Germinal center (tissue), 1 donor: Measurements from ENCODE around the gene CALY.

Source experiments
- DNase-seq: peaks from one replicate; pipeline ENCODE4 v3.0.0; 2012; ENCODE audit warnings: mixed read lengths, low spot score

CALY gene

DNA sequence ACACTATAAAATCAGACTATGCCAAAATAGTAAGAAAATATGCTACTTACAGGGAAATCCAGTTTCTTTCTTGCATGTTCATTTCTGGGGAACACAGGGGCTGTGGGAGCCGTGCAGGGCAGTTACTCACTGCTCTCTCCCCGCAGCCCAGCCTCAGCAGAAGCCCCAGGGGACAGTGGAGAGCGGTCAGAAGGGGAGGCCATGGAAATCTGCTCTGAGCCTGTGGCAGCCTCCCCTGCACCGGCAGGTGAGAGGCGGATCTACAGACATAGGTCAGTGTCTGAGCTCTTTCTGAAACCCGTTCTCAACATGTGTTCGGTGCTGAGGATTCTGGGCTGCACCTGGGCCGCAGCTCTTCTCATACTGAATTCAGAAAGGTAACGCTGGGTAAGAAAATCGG lies 25.1 kb downstream of the CALY start:
- no peak for DNase-seq

DNA sequence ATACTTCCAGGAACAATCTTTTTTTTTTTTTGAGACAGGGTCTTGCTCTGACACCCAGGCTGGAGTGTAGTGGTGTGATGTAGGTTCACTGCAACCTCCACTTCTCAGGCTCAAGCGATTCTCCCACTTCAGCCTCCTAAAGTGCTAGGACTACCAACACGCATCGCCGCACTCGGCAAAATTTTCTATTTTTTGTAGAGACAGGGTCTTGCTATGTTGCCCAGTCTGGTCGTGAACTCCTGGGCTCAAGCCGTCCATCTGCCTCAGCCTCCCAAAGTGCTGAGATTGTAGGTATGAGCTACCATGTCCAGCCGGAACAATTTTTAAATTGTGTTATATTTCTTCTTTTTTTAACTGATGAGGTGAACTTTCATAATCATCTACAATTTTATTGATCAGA lies 25.9 kb downstream of the CALY start:
- DNase-seq: no peak

DNA sequence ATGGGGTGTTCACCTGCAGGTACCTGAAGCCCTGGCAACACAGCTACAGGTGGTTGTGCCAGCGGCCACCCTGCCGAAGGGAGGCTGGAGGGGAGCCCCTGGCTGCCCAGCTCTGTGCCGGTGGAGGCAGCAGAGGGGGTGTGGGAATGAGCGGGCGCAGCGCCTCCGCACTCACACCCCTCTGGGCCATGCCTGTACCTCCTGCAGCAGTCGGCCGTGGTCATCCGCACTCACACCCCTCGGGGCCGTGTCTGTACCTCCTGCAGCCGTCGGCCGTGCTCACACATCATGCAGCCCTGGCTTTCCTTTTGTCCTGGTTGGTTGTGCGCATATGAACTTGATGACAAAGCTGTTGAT lies 26.3 kb downstream of the CALY start:
- DNase-seq: no peak

DNA sequence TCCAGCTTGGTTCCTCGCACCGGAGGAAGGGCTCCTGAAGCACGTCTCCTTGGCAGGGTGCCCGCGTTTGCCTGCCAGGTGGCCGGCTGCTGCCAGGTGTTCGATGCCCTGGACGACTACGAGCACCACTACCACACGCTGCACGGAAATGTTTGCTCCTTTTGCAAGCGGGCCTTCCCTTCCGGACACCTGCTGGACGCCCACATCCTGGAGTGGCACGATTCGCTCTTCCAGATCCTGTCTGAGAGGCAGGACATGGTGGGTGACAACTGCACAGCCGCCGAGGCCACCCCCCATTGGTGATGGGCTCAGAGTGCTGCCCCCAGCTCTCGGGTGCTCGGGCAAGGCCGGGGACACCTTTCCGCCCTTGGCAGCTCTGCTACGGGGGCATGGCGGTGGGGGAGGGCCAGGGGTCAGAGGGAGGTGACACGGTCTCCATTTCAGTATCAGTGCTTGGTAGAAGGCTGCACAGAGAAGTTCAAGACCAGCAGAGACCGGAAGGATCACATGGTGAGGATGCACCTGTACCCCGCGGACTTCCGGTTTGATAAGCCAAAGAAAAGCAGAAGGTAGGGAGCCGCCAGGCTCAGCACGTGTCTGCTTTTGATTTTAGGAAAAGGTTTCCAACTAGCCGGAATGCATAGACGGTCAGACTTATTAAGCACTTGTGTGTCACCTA lies 26.8 kb downstream of the CALY start:
- no peak for DNase-seq

DNA sequence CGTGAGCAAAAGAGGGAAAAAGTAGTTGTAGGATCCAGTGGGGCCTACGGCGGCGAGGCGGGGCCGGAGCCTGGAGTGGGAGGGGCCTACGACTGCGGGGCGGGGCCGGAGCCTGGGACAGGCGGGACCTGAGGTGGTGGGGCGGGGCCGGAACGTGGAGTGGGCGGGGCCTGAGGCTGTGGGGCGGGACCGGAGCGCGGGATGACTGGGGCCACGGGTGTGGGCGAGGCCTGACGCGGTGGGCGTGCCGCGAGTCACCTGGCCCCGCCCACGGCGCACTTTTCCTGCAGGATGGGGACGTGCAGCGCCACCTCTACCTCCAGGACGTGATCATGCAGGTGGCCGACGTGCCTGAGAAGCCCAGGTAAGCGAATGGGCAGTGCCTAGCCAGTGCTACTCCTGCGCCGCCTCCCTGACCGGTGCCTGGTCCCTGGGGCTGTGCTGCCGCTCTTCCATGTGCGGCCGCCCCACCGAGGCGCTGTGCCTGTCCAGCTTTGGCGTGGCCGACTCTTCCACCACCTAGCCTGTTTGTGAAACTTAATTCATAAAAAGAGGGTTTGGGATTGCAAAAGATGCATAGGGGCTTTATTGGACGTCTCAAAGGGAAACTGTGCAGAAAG lies 27.5 kb downstream of the CALY start:
- peak; percentile 95 for DNase-seq

DNA sequence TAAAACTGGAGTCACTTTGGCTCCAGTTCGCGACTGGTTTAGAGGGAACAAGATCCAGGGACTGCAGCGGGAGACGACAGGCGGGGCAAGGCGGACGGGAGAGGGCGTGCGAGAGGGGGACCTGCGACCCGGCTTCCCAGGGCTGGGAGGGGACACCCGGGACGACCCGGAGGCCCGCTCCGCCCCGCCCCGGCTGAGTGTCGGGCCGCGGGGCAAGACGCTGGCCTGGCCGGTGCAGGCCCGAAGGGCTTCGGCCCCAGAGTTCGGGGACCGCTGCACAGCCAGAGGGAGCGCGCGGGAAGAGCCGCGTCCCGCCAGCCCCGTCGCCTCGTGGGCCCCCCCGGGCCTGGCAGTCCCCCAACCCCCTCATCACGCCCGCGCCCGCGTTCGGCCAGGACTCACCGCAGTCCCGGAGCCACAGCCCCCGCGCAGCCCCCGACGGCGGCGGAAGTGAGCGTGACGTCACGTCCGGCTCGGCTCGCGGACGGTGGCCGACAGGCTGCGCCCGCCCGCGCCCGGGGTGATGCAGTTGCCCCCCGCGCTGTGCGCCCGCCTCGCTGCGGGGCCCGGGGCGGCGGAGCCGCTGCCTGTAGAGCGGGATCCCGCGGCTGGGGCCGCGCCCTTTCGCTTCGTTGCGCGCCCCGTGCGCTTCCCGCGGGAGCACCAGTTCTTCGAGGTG lies 28.1 kb downstream of the CALY start, which contains the start of the genes TUBGCP2 and ZNF511:
Gene TUBGCP2 (minus strand): TSS at position 452 of the 679 bp plus-strand sequence. CDS start 5,931 bp downstream, outside the sequence.
Gene ZNF511 (plus strand): TSS at position 494 of the 679 bp plus-strand sequence. CDS start 30 bp downstream, at position 524.
- DNase-seq: peak; percentile 86

DNA sequence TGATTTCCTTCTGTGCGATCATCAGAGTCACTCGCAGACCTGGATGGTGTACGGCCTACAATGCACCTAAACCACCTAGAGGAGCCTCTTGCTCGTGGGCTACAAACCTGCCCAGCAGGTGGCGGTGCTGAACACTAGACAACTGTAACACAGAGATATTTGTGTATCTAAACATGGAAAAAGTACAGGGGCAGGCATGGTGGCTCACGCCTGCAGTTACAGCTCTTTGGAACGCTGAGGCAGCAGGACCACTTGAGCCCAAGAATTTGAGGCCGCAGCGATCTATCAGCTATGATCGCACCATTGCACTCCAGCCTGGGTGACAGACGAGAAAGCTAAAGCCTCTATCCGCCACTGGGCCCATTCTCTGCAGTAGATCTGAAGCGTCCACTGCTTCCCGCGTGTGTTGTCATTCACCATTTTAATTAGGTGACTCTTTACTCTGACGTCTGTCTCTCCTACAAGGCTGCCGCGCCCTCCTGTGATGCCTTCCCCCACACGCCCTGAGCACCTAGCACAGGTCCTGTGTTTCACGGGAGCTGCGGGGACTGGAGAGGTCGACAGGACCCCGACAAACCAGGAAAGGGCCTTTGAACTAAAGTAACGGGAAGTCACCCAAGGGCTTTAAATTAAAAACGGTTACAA lies 28.8 kb downstream of the CALY start:
- DNase-seq: peak; percentile 74

DNA sequence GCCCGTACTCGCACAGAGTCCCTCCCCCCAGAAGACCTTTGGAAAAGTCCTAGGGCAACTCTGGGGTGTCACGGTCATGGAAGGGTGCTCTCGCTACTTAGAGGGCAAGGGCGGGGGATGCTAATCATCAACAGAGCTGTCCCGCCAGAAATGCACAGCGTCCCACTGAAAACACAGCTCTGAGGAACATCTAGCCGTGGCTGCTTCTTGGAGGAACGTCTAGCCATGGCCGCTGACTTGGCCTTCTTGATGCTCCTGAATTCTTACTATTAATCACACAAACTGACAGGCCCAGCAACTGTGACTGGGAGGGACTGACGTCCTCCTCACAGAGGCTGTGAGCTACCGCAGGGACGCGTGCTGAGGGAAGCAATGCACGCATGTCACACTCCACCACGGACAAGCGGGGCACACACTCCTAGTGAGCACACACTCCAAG lies 29.7 kb downstream of the CALY start:
- no peak for DNase-seq

DNA sequence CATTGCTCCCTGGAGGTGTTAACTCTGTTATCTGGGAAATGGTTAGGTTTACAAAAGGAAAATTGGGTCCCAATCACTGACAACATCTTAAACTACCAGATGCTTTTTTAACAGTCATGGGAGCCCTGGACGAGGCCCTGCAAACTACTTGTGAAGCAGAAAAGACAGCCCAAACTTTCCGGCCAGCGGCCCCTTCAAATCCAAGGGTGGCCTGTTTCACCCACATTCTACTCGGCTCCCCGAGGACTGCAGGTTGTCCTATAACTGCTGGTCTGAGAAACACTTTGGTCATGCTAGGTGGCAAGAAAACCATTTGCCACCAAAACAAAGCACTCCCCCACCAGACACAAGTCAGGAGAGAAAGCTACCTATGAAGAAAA lies 30.6 kb downstream of the CALY start:
- DNase-seq: no peak

DNA sequence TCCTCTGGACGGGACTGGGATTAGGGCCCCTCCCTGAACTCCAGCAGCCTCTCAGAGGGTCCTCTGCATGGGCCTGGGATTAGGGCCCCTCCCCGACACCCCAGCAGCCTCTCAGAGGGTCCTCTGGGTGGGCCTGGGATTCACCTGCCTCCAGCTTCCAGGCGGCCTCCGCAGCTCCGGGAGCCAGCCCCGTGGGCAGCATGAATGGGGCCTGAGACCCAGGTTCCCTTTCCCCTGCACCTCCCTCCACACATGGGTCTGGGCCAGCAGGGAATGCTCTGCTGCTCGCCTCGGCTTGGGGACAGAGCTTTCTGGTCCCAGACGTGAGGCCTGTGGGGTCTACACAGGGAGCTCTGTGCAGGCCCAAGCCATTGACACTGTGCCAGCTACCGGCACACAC lies 33.5 kb downstream of the CALY start:
- DNase-seq: no peak

- DNase-seq: no peak
Measured at GRCh38 chr10:133302230-133302629, 34.5 kb downstream of the CALY start.

DNA sequence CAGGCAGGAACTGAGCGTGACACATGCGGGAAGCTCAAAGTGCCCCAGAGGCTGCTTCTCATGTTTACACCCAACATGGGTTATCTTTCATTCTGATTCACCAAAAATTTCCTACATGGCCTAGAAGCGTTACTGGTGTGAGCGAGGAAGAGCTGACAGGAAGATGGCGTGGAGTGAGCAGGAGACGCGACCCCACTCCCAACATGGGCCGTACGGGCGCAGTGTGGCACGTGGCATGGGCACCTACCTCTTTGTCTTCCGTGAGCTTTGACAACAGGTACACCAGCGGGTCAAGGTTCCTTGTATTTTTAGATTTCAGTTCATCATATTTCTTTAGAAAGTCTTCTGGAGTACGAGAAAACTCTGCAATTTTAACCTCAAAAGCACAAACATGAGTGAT lies 37.0 kb downstream of the CALY start:
- DNase-seq: no peak

GRCh38 chr10:133299224-133299623 lies 37.5 kb downstream of the CALY start:
- no peak for DNase-seq

DNA sequence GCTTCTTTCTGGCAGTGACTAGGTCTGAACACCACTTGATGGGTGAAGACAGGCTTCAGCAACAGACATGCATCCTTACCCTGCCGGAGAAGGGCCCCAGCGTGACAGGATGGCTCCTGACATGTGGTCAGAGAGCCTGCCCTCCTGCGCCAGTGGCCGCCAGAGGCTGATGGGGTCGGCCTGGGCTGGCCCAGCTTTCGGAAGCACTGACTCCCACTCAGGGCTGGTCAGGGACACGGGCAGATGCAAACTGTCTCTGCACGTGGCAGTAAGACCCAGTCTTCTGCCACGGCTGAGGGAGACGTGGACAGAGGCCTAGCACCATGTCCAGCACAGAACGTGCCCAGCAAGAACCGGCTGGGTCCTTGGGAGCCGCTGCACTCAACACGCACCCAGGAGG lies 38.2 kb downstream of the CALY start:
- no peak for DNase-seq

DNA sequence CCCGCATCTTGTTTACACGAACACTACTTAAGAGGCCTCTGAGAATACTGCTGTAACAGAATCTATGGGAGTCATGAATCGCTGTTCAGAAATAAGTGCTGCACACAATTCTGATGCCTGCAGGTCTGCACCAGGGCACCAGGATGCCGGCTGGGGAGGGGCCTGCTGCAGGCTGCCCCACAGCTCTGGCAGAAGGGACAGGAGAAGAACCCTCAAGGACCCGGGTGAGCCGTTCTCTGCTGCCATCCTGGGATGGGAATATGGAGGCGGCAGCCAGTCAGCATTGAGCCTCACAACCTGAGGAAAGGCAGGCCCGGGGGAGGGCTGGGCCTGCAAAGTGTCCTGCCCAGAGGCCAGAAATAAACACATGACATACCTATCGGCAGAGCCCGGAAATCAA lies 39.2 kb downstream of the CALY start:
- DNase-seq: no peak

GRCh38 chr10:133295426-133296320 lies 41.0 kb downstream of the CALY start:
- no peak for DNase-seq

GRCh38 chr10:133294189-133294588 lies 42.5 kb downstream of the CALY start:
- no peak for DNase-seq

GRCh38 chr10:133293810-133294119 lies 42.9 kb downstream of the CALY start:
- no peak for DNase-seq

DNA sequence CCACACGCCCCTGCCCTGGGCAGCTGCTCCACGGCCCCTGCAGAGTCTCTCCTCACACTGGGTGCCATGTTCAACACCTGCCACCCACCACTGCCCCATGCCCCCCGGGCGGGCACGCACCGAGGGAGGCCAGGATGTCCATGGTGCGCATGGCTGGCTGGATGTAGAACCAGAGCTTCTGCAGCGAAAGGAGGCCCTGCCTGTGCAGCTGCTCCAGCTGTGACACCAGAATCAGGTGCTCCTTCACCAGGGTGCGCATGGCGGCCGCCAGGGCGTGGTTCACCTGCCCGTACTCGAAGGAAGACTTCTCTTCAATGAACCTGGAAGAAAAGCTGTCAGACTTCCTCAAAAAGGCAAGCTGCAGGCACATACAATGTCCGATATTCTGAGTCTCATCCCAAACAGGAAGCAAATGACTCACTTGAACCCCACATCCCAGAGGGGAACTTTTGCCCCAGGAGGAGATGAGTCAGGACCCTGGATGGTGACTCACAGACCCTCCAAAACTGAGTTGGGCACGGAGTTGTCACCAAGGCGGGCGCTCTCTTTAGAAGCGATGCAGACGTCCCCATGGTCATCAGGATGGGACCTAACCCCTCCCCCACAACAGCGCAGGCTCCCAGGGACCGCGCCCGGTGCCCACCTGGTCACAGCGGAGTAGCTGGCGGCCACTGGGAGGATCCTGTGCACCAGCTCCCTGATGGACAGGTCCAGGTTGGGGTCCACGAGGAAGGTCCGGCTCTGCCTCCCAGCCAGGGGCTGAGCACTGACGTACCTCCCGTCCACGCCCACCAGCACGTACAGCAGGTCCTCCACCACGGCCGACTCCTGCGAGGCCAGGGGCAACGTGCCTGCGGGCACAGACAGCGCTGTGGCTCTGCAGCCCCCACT lies 43.5 kb downstream of the CALY start:
- no peak for DNase-seq

DNA sequence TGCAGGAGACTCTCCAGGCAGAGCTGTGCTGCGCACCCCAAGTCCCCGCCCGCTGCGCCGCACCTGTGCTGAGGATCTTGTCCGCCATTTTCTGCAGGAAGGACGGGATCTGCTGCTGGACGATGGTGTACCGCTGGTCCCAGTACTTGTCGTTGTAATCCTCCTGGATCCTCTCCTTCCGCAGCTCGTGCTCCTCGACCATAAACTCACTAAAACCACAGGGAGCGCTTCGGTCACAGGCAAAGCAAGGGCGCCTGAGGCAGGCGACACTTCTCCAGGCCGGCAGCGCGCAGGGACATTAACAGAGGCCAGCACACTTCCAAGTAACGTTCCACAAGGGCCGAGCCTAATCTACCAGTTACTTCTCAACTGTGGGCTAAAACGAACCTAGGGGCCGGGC lies 46.9 kb downstream of the CALY start:
- DNase-seq: no peak
